HG03571 (cell line): ENCODE measurements around the gene LTB4R.

ENCODE experiments used
- ATAC-seq: cut with Tn5 transposase; IDR thresholded peaks from one replicate; pipeline ENCODE4 v1.9.1; 2021; ENCODE audit not compliant: unreplicated experiment

The LTB4R gene

GRCh38 chr14:24366721-24367513 lies 55.6 kb downstream of the LTB4R start:
- peak; percentile 59 for ATAC-seq
